Gastroesophageal sphincter (tissue), 3 donors: ENCODE data around the gene NELFB.

Source experiments
- CTCF ChIP-seq, 4 experiments: fragments of 200-600 bp in 2 of 4; fragments of 450-650 bp in 2 of 4; sonication (generic) in 1 of 4; IDR thresholded peaks; one replicate each; pipeline ENCODE4 v1.5.1; 2017 to 2019; ENCODE audit warnings: antibody characterized with exemption in 4 of 4, mild to moderate bottlenecking in 2 of 4, moderate library complexity in 2 of 4
- POLR2A ChIP-seq, 2 donors: fragments of 450-650 bp; IDR thresholded peaks; one replicate each; pipeline ENCODE4 v1.6.1; 2017; ENCODE audit warnings: antibody characterized with exemption in 2 of 2, mild to moderate bottlenecking in 2 of 2, moderate library complexity in 1 of 2

GRCh38 chr9:137317718-137318511, 62.8 kb downstream of the NELFB start:
- TF ChIP-seq POLR2A (IDR thresholded peaks at IDR 0.05) (no peak), CTCF (IDR thresholded peaks at IDR 0.05) (no peak)
